Measurements from ENCODE around the gene MED12L.

The MED12L gene

DNA sequence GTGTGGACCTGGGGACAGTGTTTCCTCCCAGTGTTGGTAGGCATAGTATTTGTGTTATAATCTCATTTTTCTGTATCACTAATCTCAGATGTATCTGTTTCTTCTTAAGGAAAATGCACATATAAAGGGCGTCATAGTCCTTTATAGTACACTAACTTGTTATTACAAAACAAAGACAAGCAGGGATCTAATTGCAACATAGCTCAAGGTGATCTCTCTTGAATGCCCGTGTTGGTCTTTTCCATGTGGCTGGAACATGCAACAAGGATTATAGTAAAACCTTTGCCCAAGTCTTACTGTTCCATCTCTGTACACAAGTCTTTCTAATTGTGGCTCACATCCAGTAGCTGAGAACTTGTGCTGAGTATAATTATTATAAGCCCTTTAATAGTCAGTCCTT lies 234.7 kb downstream of the MED12L start:
- peaks cover 4% of the 10 kb centered on the region for H4K20me1 ChIP-seq (ENCODE audit: insufficient read depth, low read length, poor library complexity, severe bottlenecking)
- no peak overlapping the region for H2AFZ ChIP-seq (ENCODE audit: low read length)
- H3K4me1 ChIP-seq (ENCODE audit: insufficient read depth, low read length, poor library complexity, severe bottlenecking), result peaks cover 4% of the 10 kb centered on the region
- H3K27me3 ChIP-seq (ENCODE audit: insufficient read depth, low read length, poor library complexity, severe bottlenecking), result no peaks in the 10 kb centered on the region
- H3K9me3 ChIP-seq (ENCODE audit: insufficient read depth, low read depth, low read length), result no peaks in the 10 kb centered on the region
- no peak overlapping the region for H3K4me2 ChIP-seq (ENCODE audit: low read depth, low read length, poor library complexity, severe bottlenecking)
- TF ChIP-seq, protein P1, sequence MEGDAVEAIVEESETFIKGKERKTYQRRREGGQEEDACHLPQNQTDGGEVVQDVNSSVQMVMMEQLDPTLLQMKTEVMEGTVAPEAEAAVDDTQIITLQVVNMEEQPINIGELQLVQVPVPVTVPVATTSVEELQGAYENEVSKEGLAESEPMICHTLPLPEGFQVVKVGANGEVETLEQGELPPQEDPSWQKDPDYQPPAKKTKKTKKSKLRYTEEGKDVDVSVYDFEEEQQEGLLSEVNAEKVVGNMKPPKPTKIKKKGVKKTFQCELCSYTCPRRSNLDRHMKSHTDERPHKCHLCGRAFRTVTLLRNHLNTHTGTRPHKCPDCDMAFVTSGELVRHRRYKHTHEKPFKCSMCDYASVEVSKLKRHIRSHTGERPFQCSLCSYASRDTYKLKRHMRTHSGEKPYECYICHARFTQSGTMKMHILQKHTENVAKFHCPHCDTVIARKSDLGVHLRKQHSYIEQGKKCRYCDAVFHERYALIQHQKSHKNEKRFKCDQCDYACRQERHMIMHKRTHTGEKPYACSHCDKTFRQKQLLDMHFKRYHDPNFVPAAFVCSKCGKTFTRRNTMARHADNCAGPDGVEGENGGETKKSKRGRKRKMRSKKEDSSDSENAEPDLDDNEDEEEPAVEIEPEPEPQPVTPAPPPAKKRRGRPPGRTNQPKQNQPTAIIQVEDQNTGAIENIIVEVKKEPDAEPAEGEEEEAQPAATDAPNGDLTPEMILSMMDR (conservative IDR thresholded peaks at IDR 0.05; ENCODE audit: low read length), result no peak
- H3K9ac ChIP-seq (ENCODE audit: low read depth, low read length, poor library complexity, severe bottlenecking), result no peak overlapping the region
- H3K36me3 ChIP-seq (ENCODE audit: insufficient read depth, low read length), result peaks cover 9% of the 10 kb centered on the region; the same call in 1 of the 2 replicates
- H3K9me2 ChIP-seq (replicated peaks; ENCODE audit: low read depth, low read length), result no peaks in the 10 kb centered on the region
- no peaks in the 10 kb centered on the region for H3F3A ChIP-seq (ENCODE audit: low read depth)
- H3K79me2 ChIP-seq (ENCODE audit: insufficient read depth, low read length), result no peaks in the 10 kb centered on the region
- H3K4me3 ChIP-seq (ENCODE audit: low read length, poor library complexity, severe bottlenecking), result no peak overlapping the region

GRCh38 chr3:151321526-151321925 lies 236.1 kb downstream of the MED12L start:
- H3K36me3 ChIP-seq (ENCODE audit: insufficient read depth, low read length), result peaks cover 9% of the 10 kb centered on the region; the same call in 1 of the 2 replicates

DNA sequence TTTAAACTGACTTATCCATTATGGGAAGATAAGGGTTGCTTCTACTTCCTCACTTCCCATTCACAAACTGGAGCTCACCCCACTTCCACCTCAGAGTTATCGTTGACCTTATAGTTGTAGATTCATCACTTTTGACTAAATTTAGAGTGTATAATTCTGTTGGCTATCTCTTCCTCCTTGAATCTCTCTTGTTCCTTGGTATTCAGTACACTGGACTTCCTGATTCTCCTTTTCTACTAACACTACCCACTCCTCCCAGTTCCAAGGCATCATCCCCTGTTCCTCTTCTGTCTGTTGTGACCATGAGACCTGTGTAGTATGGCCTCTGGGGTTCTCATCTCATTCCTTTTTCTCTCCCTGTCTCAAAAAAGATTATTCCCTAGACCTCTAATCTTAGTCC lies 237.0 kb downstream of the MED12L start:
- Histone ChIP-seq H3K4me2 (ENCODE audit: low read depth, low read length, poor library complexity, severe bottlenecking) (no peak overlapping the region), H3K36me3 (ENCODE audit: insufficient read depth, low read length) (peaks cover 5% of the 10 kb centered on the region; the same call in 1 of the 2 replicates), H4K20me1 (ENCODE audit: insufficient read depth, low read length, poor library complexity, severe bottlenecking) (peaks cover 4% of the 10 kb centered on the region), H3K79me2 (ENCODE audit: insufficient read depth, low read length) (no peaks in the 10 kb centered on the region), H3F3A (ENCODE audit: low read depth) (no peaks in the 10 kb centered on the region), H3K9me2 (replicated peaks; ENCODE audit: low read depth, low read length) (no peaks in the 10 kb centered on the region), H3K9me3 (ENCODE audit: insufficient read depth, low read depth, low read length) (no peaks in the 10 kb centered on the region), H3K27me3 (ENCODE audit: insufficient read depth, low read length, poor library complexity, severe bottlenecking) (no peaks in the 10 kb centered on the region), H3K4me1 (ENCODE audit: insufficient read depth, low read length, poor library complexity, severe bottlenecking) (peaks cover 4% of the 10 kb centered on the region), H3K4me3 (ENCODE audit: low read length, poor library complexity, severe bottlenecking) (no peak overlapping the region), H2AFZ (ENCODE audit: low read length) (no peak overlapping the region), H3K9ac (ENCODE audit: low read depth, low read length, poor library complexity, severe bottlenecking) (no peak overlapping the region)
- no peak for TF ChIP-seq EZH2phosphoT487 (IDR thresholded peaks at IDR 0.05; ENCODE audit: borderline replicate concordance)
- TF ChIP-seq, protein P1 (conservative IDR thresholded peaks at IDR 0.05; ENCODE audit: low read length), result no peak

More at GRCh38 chr3:151321526-151321925, 236.1 kb downstream of the MED12L start:
- Histone ChIP-seq H3K4me1 (ENCODE audit: insufficient read depth, low read length, poor library complexity, severe bottlenecking) (peaks cover 4% of the 10 kb centered on the region), H4K20me1 (ENCODE audit: insufficient read depth, low read length, poor library complexity, severe bottlenecking) (peaks cover 4% of the 10 kb centered on the region), H3K9me2 (replicated peaks; ENCODE audit: low read depth, low read length) (no peaks in the 10 kb centered on the region), H3F3A (ENCODE audit: low read depth) (no peaks in the 10 kb centered on the region), H3K79me2 (ENCODE audit: insufficient read depth, low read length) (no peaks in the 10 kb centered on the region), H2AFZ (ENCODE audit: low read length) (no peak overlapping the region), H3K27me3 (ENCODE audit: insufficient read depth, low read length, poor library complexity, severe bottlenecking) (no peaks in the 10 kb centered on the region), H3K4me3 (ENCODE audit: low read length, poor library complexity, severe bottlenecking) (no peak overlapping the region), H3K9ac (ENCODE audit: low read depth, low read length, poor library complexity, severe bottlenecking) (no peak overlapping the region), H3K9me3 (ENCODE audit: insufficient read depth, low read depth, low read length) (no peaks in the 10 kb centered on the region), H3K4me2 (ENCODE audit: low read depth, low read length, poor library complexity, severe bottlenecking) (no peak overlapping the region)
- no peak for TF ChIP-seq EZH2phosphoT487 (IDR thresholded peaks at IDR 0.05; ENCODE audit: borderline replicate concordance)
- TF ChIP-seq, protein P1 (conservative IDR thresholded peaks at IDR 0.05; ENCODE audit: low read length), result no peak

All from Loucy (cell line).